ENCODE results near the gene CARD10. TPM values are rescaled to one million over a fixed set of nuclear protein-coding genes. Genes with fewer than 3 reads are reported as not detected.
A peak's percentile ranks its signal among the peaks of the same experiment; 100 is the strongest.

Gene CARD10
- total and polyA plus RNA-seq, 2 of the 13 experiments (the other 11 are each of a cell fraction or from before 2014, with no cell fraction given) = 35.2 to 55.8 TPM

- TF ChIP-seq, protein P1, sequence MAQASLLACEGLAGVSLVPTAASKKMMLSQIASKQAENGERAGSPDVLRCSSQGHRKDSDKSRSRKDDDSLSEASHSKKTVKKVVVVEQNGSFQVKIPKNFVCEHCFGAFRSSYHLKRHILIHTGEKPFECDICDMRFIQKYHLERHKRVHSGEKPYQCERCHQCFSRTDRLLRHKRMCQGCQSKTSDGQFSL (CRISPR knock-in tag; IDR thresholded peaks at IDR 0.05) = no peak
- TF ChIP-seq ZNF646 (CRISPR knock-in tag; IDR thresholded peaks at IDR 0.05) (no peak), PAX8 (CRISPR knock-in tag; IDR thresholded peaks at IDR 0.05; ENCODE audit: borderline replicate concordance) (peak; percentile 48; the same call in 1 of the 2 replicates), YY1 (IDR thresholded peaks at IDR 0.05; ENCODE audit: insufficient read depth, insufficient replicate concordance, low read depth, low read length) (peak; percentile 6), ZZZ3 (CRISPR knock-in tag; IDR thresholded peaks at IDR 0.05; ENCODE audit: borderline replicate concordance) (no peak), PHF21A (CRISPR knock-in tag; IDR thresholded peaks at IDR 0.05) (no peak), REXO4 (CRISPR knock-in tag; IDR thresholded peaks at IDR 0.05; ENCODE audit: borderline replicate concordance) (no peak), MTERF4 (CRISPR knock-in tag; IDR thresholded peaks at IDR 0.05) (no peak), ZFP36 (IDR thresholded peaks at IDR 0.05; ENCODE audit: borderline replicate concordance, low read depth, low read length, partially characterized antibody) (no peak), CBX5 (CRISPR knock-in tag; IDR thresholded peaks at IDR 0.05; ENCODE audit: borderline replicate concordance) (no peak), RFXAP (CRISPR knock-in tag; IDR thresholded peaks at IDR 0.05; ENCODE audit: borderline replicate concordance) (peak; percentile 24; the same call in 1 of the 2 replicates), ESRRA (CRISPR knock-in tag; IDR thresholded peaks at IDR 0.05; ENCODE audit: low read depth) (peak; percentile 60; the same call in 1 of the 2 replicates)
- TF ChIP-seq, protein P2, sequence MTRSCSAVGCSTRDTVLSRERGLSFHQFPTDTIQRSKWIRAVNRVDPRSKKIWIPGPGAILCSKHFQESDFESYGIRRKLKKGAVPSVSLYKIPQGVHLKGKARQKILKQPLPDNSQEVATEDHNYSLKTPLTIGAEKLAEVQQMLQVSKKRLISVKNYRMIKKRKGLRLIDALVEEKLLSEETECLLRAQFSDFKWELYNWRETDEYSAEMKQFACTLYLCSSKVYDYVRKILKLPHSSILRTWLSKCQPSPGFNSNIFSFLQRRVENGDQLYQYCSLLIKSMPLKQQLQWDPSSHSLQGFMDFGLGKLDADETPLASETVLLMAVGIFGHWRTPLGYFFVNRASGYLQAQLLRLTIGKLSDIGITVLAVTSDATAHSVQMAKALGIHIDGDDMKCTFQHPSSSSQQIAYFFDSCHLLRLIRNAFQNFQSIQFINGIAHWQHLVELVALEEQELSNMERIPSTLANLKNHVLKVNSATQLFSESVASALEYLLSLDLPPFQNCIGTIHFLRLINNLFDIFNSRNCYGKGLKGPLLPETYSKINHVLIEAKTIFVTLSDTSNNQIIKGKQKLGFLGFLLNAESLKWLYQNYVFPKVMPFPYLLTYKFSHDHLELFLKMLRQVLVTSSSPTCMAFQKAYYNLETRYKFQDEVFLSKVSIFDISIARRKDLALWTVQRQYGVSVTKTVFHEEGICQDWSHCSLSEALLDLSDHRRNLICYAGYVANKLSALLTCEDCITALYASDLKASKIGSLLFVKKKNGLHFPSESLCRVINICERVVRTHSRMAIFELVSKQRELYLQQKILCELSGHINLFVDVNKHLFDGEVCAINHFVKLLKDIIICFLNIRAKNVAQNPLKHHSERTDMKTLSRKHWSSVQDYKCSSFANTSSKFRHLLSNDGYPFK (CRISPR knock-in tag; IDR thresholded peaks at IDR 0.05; ENCODE audit: borderline replicate concordance) = 0 out of 2 replicates have a peak, but pooled peaks have one; percentile 27
- TF ChIP-seq, protein P3, sequence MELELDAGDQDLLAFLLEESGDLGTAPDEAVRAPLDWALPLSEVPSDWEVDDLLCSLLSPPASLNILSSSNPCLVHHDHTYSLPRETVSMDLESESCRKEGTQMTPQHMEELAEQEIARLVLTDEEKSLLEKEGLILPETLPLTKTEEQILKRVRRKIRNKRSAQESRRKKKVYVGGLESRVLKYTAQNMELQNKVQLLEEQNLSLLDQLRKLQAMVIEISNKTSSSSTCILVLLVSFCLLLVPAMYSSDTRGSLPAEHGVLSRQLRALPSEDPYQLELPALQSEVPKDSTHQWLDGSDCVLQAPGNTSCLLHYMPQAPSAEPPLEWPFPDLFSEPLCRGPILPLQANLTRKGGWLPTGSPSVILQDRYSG (CRISPR knock-in tag; IDR thresholded peaks at IDR 0.05) = 0 out of 2 replicates have a peak, but pooled peaks have one; percentile 71
Measured at GRCh38 chr22:37518509-37519267, 527 bp downstream of the CARD10 start (continued).

Measured in HepG2 (cell line).